ENCODE results near the gene LSM5.
"Not testable (repeated sequence)": the region's sequence is repeated elsewhere in the genome, so short reads cannot be mapped to it uniquely, and the experiment has no call there.

DNA sequence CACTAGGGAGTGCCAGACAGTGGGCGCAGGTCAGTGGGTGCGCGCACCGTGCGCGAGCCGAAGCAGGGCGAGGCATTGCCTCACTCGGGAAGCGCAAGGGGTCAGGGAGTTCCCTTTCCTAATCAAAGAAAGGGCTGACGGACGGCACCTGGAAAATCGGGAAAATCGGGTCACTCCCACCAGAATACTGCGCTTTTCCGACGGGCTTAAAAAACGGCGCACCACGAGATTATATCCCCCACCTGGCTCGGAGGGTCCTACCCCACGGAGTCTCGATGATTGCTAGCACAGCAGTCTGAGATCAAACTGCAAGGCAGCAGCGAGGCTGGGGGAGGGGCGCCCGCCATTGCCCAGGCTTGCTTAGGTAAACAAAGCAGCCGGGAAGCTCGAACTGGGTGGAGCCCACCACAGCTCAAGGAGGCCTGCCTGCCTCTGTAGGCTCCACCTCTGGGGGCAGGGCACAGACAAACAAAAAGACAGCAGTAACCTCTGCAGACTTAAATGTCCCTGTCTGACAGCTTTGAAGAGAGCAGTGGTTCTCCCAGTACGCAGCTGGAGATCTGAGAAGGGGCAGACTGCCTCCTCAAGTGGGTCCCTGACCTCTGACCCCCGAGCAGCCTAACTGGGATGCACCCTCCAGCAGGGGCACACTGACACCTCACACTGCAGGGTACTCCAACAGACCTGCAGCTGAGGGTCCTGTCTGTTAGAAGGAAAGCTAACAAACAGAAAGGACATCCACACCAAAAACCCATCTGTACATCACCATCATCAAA lies 25.4 kb downstream of the LSM5 start:
- TF ChIP-seq, protein P1, sequence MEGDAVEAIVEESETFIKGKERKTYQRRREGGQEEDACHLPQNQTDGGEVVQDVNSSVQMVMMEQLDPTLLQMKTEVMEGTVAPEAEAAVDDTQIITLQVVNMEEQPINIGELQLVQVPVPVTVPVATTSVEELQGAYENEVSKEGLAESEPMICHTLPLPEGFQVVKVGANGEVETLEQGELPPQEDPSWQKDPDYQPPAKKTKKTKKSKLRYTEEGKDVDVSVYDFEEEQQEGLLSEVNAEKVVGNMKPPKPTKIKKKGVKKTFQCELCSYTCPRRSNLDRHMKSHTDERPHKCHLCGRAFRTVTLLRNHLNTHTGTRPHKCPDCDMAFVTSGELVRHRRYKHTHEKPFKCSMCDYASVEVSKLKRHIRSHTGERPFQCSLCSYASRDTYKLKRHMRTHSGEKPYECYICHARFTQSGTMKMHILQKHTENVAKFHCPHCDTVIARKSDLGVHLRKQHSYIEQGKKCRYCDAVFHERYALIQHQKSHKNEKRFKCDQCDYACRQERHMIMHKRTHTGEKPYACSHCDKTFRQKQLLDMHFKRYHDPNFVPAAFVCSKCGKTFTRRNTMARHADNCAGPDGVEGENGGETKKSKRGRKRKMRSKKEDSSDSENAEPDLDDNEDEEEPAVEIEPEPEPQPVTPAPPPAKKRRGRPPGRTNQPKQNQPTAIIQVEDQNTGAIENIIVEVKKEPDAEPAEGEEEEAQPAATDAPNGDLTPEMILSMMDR (conservative IDR thresholded peaks at IDR 0.05 in 1 of 2, IDR thresholded peaks at IDR 0.05 in 1 of 2; ENCODE audit: low read depth in 1 of 2, low read length in 2 of 2), result not testable (repeated sequence)
- TF ChIP-seq EZH2 (IDR thresholded peaks at IDR 0.05; ENCODE audit: low read length, missing control alignments), result not testable (repeated sequence)

All from fibroblast of lung (primary cell).